ENCODE data around the gene TXNDC11. TPM values are rescaled to one million over a fixed set of nuclear protein-coding genes. Genes with fewer than 3 reads are reported as not detected.
A peak's percentile ranks its signal among the peaks of the same experiment; 100 is the strongest.

Gene TXNDC11
- total and polyA plus RNA-seq, 10 of the 15 experiments (the other 5 are each of a cell fraction or from before 2014, with no cell fraction given): 1.7 to 86.7 (median 54.4) TPM

GRCh38 chr16:11715246-11715947 lies 27.3 kb downstream of the TXNDC11 start (continued):
- no peak for TF ChIP-seq LARP7 (IDR thresholded peaks at IDR 0.05)
- TF ChIP-seq ZBTB40 (IDR thresholded peaks at IDR 0.05; ENCODE audit: borderline replicate concordance): no peak
- TF ChIP-seq IRF3 (IDR thresholded peaks at IDR 0.05): no peak
- TF ChIP-seq CREM (IDR thresholded peaks at IDR 0.05; ENCODE audit: low read depth): peak; percentile 26; the same call in 1 of the 2 replicates
- peak; percentile 56; the same call in 1 of the 2 replicates for TF ChIP-seq ATF2 (IDR thresholded peaks at IDR 0.05; ENCODE audit: low read length)
- no peak for TF ChIP-seq TARDBP (IDR thresholded peaks at IDR 0.05; ENCODE audit: borderline replicate concordance)
- TF ChIP-seq POU2F2 (IDR thresholded peaks at IDR 0.05; ENCODE audit: borderline replicate concordance, low read depth, low read length): no peak
- TF ChIP-seq SIX5 (IDR thresholded peaks at IDR 0.05; ENCODE audit: low read depth, low read length, severe bottlenecking): no peak
- no peak for TF ChIP-seq FOS (IDR thresholded peaks at IDR 0.05; ENCODE audit: borderline replicate concordance, extremely low read depth, insufficient read length)
- TF ChIP-seq HDAC6 (IDR thresholded peaks at IDR 0.05; ENCODE audit: unreplicated experiment): no peak
- TF ChIP-seq SPI1 (IDR thresholded peaks at IDR 0.05; ENCODE audit: borderline replicate concordance, insufficient read depth, low read depth, low read length): peak; percentile 72; the same call in 1 of the 2 replicates
- TF ChIP-seq ZNF217 (IDR thresholded peaks at IDR 0.05): no peak
- TF ChIP-seq RAD21 (IDR thresholded peaks at IDR 0.05; ENCODE audit: insufficient read depth, low read depth, low read length): peak; percentile 36
- no peak for TF ChIP-seq RAD51 (IDR thresholded peaks at IDR 0.05)
- TF ChIP-seq NFIC (IDR thresholded peaks at IDR 0.05; ENCODE audit: low read depth, low read length): peak; percentile 71; the same call in 1 of the 2 replicates
- no peak for TF ChIP-seq ZNF592 (IDR thresholded peaks at IDR 0.05)
- no peak for TF ChIP-seq NFYA (IDR thresholded peaks at IDR 0.05; ENCODE audit: borderline replicate concordance, low read depth, low read length)
- TF ChIP-seq KAT2A (conservative IDR thresholded peaks at IDR 0.05; ENCODE audit: control insufficient read depth, low read depth, low read length): no peak
